DMS153 treated with DMSO at 0.1 percent for 48 hours (cell line): ENCODE results near the gene SMYD1.

ENCODE experiments used
- DNase-seq: peaks from one replicate; lab custom pipeline; 2025; ENCODE audit not compliant: unreplicated experiment; lab: John Stamatoyannopoulos, UW

Gene SMYD1

DNA sequence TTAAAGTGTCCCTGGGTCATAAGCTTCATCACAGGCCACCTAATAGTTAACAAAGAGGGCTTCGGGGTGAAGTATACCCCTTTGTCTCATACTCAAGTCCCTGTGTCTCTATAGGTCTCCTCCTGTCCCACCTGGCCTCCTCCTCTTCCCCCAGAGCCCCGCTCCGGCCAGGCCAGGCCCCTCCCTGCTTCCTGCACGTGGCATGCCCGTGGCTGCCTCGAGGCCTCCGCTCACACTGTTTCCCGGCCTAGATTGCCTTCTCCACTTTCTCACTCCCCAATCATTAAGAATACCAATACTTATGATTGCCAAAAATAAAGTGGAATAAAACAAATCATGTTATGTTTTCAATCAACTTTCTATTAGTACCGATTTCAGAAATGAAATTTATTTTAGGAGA lies 18.8 kb downstream of the SMYD1 start:
- no peak for DNase-seq

DNA sequence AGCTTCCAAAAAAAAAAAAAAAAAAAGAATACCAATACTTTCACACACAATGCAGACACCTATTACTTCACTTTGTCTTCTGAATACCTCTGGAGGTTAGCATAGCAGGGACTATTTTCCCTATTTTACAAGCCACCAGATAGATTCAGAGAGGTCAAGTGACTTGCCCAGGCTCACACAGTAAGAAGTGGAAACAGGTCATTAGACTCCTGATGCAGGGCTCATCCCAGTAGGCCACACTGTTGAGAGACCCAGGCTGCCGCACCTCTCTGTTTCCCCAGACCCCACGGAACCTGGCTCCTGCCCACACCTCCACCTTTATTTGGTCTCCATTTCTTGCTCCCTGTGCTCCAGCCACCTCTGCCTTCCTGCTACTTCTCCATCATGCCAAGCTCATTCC lies 19.4 kb downstream of the SMYD1 start:
- no peak for DNase-seq

DNA sequence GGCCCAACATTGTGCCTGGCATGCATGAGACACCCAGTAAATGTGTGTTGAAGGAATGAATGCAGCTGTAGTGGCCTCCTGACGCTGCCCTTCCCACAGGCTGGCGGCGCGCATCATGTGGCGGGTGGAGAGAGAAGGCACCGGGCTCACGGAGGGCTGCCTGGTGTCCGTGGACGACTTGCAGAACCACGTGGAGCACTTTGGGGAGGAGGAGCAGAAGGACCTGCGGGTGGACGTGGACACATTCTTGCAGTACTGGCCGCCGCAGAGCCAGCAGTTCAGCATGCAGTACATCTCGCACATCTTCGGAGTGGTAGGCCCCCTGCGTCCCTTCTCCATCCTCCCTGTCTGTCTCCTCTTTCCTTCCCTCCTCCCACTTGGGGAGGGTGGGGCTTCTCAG lies 20.1 kb downstream of the SMYD1 start:
- DNase-seq = no peak

DNA sequence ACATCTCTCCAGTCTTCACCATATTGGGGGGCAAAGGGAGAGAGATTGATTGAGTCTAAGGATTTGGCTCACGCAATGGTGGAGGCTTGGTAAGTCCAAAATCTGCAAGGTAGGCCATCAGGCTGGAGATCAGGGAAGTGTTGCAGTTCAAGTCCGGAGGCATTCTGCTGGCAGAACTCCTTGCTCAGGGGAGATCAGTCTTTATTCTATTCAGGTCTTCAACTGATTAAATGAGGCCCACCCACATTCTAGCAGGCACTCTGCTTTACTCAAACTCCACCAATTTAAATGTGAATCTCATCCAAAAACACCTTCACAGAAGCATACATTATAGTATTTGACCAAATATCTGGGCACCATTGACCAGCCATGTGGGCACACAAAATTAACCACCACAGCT lies 21.4 kb downstream of the SMYD1 start:
- DNase-seq = no peak

DNA sequence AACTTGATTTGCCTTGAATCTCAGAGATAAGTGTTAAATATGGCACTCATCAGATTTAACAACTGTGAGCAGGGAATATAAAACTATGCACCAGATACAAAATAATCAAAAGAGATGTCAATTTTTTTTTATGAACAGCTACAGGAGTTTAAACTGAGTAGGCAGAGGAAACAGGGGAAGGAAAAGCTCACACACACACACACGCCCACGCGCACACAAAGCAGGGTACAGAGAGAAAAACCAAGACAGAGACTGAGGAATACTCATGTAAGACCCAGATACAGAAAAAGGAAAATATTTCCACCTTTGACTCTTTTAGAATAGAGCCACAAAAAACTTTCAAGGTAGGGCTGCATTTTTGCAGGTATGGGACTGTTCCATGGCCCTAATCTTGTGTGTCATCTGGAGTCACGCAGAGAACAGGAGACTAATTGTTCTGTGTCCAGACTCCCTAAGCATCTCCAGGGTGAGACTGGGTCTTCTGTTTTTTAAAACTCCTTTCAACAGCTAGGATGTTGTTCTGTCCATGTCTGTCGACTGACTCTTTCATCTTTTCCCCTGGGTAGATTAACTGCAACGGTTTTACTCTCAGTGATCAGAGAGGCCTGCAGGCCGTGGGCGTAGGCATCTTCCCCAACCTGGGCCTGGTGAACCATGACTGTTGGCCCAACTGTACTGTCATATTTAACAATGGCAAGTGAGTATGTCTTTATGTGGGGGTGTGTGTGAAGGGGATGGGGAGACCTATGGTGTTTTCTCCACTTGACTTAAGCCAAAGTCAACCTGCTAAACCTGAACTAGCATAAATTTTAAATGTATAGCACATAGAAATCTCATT lies 23.0 kb downstream of the SMYD1 start:
- no peak for DNase-seq

DNA sequence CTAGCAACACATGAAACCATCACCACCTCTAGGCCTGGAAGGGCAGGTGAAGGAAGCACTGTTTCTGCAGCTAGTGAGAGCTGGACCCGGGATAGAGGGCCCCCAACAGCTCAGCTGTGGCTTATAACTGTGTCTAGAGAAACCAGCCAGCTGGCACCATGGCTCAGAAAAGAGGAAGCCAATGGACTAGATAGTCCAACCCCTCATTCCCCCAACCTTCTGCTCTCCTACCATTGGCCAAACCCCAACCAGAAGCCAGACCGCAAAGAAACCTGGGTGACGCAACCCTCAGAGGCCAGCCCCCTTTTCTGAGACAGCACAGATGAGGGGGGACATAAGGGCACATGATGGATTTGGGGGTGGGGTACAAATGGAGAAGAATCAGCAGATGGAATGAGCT lies 24.3 kb downstream of the SMYD1 start:
- DNase-seq = no peak

DNA sequence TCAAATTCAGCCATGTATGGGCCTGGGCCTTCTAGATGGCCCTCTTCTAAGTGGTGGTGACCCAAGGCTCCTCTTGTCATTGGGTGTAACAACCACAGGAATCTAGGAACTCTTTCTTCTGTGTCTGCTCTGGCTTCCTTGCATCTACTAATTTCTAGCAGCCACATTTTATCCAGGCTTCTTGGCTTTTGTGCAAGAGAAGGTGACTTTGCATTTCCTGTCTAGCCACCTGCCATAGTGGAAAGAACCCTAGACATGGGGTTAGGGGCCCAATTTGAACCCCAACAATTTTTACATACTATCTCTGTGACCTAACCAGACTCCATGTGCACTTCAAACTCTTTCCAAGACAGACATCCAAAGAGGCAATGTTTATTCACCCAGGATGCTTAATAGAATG lies 25.1 kb downstream of the SMYD1 start:
- no peak for DNase-seq

DNA sequence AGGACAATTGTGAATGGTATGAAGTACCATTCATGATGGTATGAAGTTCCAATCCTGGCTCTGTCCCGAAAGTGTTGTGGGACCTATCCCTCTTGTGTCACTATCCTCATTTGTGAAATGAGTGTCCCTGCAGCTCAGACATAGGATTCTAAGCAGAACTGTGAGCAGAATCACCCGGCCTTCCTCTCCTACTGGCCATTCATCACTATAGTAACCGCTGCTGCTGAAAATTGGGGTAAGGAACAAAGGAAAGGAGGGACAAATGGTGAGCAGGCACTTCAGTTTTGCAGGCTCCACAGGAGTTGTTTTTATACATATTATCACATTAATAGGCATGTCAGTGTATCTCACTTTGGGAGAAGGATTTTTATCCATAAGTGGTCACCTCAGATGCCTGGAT lies 27.4 kb downstream of the SMYD1 start:
- no peak for DNase-seq

DNA sequence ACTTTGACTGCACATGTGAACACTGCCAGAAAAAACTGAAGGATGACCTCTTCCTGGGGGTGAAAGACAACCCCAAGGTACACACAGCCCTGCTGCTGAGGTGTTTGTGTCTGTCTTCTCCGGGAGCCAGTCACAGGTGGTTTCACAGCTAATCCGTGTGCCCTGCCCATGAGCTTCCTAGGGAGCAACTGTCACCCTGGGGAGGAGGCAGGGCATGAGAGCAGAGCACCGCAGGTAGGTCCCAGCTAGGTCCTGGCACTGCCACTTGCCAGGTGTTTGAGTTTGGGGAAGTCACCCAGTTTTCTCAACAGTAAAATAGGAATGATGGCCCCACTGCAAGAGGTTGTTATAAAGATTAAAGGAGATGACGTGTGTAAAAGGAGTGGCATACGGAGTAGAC lies 29.1 kb downstream of the SMYD1 start:
- DNase-seq = no peak

DNA sequence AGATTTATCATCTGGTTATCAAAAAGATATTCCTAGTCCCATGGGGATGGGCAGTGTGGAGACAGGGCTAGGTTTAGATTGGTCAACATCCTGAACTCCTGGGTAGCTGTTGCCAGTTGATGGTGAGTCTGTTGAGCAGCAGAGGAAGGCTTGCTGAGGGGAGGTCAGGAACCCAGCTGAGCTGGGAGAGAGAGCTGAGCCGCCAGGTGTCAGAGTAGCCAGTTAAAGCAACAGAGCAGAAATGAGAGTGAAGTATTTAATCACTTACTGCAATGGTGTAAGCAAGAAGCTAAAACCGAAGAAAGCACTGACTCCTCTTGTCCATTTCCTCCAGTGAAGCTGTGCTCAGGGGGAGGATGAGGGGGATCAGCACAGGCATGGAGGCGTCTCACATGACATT lies 29.6 kb downstream of the SMYD1 start:
- no peak for DNase-seq

DNA sequence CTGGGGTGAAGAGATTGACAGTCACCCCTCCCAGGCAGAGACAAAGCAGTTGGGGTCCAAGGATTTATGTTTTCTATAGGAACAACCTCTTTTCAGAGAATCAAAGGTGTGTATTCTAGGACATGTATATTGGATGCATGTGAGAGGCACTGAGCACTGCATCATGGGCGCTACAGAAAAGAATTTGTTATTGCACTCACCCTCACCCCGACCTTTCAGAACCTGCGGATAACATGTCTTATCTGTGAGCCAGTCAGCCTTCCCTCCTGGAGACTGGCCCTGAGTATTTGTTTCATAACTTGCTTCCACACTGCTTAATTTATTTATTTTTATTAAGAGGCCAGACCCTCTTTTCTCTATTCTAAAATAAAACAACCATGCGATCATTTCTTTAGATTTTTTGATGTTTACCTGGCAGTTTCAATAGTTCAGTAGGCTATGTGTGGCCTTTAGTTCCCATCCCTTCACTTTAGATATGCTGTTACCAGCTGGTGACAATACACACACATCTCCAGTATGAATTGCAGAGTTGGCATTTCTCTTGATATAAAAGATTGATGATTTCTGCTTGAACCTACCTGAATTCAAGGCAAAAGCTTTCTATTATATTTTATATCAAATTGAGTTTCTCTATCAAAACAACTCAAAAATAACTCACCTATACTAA lies 30.4 kb downstream of the SMYD1 start:
- no peak for DNase-seq

DNA sequence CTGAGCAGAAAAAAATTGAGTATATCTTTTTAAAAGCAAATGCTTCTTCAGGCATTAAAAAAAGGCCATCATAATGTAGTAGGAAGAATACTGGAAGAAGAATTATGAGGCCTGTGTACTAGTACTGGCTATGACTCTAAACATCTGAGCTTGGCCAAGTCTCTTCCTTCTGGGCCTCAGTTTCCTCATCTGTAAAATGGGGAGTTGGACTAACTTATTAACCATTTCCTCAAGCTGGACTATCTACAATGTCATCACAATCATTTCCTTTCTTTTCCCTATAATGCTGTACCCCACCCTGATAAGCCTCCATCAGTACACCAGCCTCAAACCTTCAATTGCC lies 30.9 kb downstream of the SMYD1 start:
- DNase-seq = no peak

DNA sequence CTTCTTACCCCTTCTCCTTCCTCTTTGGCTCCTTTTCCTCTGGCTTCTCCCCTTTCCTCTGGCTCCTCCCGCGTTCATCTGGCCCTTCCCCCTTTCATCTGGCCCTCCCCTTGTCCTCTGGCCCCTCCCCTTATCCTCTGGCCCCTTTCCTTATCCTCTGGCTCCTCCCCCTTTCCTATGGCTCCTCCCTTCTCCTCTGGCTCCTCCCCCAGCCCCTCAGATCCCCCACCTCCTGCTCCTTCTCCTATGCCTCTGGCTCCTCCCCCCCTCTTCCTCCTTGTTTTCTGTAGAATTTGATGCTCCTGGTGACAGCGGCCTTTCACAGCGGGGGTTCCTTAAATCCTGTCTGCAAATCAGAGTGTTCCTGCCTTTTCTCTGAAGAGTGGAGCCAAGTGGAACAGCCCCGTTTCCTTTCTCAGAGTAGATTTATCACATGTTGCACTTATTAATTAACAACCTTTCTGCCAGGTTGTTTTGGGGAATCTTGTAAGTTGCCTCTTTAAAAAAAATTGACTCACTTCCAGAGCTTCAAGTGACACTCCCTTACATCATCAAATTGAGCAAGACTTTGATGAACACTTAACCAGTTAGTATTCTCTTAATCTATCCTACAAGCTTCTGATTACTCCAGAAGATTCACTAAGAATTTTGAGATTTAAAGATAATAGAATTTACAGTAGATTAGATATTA lies 32.3 kb downstream of the SMYD1 start:
- no peak for DNase-seq

DNA sequence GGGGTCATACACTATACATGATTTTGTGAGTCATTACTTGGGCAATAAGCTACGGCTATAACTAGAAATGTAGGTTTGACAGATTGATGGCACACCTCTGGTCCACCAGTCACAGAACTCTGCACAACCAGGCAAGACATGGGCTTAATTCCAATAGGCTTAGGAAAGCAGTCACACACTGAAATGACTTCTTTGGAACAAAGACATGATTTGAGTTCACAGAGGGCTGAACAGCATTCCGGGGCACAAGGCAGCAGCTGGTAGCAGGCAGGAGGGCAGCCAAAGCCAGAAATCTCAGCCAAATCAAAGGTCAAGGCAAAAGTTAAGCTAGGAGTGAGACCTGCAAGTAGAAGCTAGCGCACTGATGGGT lies 32.8 kb downstream of the SMYD1 start:
- DNase-seq = no peak

DNA sequence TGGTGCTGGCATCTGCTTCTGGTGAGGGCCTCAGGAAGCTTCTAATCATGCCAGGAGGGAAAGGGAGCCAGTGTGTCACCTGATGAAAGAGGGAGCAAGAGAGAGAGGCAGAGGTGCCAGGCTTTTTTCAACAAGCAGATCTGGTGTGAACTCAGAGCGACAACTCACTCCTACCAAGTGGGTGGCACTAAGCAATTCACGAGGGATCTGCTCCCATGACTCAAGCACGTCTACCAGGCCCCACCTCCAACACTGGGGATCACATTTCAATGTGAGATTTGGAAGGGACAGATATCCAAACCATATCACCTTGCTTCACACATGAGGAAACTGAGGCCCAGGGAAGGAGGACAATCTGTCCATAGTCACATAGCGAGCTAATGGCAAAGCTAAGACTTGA lies 41.2 kb downstream of the SMYD1 start:
- no peak for DNase-seq

DNA sequence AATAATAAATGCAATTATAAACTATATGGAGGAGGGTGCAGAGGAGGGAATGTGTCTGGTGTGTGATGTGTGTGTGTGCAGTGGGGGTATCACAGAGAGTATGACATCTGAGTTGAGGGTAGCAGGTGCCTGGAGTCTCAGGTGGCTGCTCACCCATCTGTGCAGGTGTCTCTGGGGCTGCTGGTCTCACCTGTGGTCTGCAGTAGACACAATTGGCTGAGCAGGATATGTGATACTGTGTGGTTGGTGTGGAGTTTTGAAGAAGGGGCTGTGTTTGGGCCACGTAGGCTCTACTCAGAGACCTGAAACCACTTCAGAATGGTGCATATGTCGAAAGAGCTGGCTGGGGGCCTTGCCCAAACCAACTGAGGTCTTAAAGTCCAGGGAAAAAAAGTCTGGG lies 43.2 kb downstream of the SMYD1 start:
- DNase-seq = no peak

DNA sequence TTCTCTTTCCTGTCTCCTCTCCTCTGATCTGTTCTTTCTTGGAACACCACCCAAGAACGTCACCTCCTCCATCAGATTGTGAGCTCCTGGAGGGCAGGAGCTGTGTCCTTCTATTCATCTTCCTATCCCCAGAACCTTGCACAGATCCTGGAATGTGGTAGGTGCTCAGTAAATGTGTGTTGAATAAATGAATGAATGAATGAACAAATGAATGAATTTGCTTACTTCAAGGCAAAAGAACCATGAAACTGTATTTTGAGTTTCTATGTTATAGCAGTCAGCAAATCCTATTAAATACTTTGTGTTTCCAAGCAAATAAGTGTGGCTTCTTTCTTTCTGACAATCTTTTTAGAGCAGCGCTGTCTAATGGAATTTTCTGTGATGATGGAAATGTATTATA lies 45.4 kb downstream of the SMYD1 start:
- no peak for DNase-seq

DNA sequence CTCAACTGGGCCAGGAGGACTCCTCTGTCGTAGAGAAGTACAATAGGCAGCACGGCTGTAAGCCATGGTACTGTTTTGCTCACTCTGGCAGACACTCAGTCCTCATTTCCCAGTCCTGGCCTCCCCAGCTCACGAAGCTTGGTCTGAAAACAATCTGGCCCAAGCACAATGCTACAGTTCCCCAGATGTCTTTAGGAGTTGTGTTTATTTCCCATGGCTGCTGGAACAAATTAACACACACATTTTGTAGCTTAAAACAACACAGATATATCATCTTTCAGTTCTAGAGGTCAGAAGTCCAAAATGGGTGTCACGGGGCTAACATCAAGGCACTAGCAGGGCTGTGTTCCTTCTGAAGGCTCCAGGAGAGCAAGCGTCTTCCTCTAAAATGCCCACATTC lies 47.3 kb downstream of the SMYD1 start:
- no peak for DNase-seq

DNA sequence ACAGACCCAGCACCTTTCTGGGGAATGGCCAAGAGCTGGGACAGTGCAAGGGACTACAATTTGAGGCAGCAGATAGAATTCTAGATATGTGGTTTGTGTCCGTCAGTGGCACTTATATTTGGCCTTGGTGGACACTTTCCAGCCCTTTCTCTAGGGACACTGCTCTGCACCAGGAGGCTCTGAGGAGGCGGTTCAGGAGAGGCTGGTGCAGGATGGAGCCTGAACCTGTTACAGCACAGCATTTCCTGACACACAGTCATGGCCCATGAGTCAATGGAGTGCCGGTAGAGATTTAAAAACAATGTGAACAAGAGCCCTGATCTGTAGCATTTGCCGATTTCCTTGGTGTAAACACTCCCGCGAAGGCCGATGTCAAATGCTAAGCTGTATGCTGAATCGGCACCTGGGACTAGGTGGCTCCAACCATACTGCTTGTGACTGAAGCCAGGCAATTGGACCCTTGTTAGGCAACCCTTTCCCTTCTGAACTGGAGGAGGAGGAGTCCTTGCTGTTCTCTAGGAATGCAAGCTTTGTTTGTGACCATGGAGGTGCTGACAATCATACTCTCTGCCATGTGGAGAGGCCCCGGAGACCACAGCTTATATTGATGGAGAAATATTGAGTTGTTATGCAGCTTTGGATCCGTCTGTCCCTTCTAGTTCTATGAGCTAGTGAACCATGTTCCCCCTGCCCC lies 48.3 kb downstream of the SMYD1 start:
- no peak for DNase-seq

DNA sequence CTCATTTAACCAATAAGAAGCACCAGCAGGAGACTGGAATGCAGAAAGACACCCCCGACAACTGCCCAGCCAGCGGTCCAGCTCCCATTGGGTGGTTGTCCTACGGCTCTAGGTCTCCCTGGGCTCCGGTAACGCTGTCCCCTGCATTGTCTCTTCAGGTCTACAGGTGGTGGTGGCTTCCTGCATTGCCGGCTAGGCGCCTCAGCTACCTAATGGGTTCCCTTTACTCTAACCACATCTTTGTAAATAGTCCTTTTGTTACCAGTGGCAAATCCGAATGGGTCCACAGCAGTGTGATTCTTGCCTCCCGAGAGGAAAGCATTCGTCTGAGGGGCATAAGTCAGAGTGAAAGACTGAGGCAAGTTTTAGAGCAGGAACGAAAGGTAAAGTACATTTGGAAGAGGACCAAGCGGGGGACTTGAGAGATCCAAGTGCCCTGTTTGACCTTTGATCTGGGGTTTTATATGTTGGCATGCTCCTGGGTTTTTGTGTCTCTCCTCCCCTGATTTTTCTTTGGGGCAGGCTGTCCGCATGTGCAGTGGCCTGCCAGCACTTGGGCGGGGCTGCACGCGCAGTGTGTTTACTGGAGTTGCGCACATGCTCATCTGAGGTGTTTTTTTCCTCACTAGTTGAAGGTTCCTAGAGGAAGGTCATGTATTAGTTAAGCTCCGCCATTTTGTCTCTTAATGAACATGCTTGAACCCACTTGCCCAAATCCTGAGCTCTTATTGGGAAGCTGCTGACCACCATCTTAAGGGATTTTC lies 49.2 kb downstream of the SMYD1 start:
- DNase-seq = no peak

DNA sequence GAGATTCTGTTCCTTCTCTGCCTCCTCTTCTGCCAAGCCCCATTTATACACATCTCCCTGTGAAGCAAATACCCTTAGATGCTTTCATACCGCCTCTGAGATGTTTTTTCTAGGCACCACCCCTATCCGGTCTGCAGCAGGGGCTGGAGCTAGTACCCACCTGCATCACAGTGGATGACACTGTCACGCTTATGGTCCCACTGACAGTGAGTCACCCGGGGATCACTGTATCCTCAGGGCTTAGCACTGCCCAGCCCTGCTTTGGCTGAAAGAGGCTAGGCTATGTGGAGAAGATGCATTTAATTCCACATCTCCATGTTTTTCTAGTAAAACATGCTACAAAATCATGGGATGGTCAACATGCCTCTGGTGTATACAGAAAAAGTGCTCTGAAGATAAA lies 50.3 kb downstream of the SMYD1 start:
- DNase-seq = no peak
